ENCODE results near the gene STARD9. TPM values are rescaled to one million over a fixed set of nuclear protein-coding genes. Genes with fewer than 3 reads are reported as not detected.

Gene STARD9
- polyA plus RNA-seq, 1 donor, result 10.3 TPM

- no peak for DNase-seq
- H3K36me3 ChIP-seq (ENCODE audit: control insufficient read depth, insufficient read depth, low read length), result peaks cover 94% of the 10 kb centered on the region
- H3K4me1 ChIP-seq (ENCODE audit: control insufficient read depth, insufficient read depth, low read length), result no peaks in the 10 kb centered on the region
- H3K27me3 ChIP-seq (ENCODE audit: control insufficient read depth, insufficient read depth, low read length), result no peaks in the 10 kb centered on the region
- H3K27ac ChIP-seq (ENCODE audit: low read length), result no peak overlapping the region
- no peaks in the 10 kb centered on the region for H3K9me3 ChIP-seq (ENCODE audit: control insufficient read depth, low read depth, low read length)
- WGBS (ENCODE audit: insufficient coverage, low lambda C conversion rate), result 100% methylated on average over 1 of the region's 13 CpGs
- no peak overlapping the region for H3K4me3 ChIP-seq (ENCODE audit: low read length)
These were observed 152.5 kb downstream of the STARD9 start for GRCh38 chr15:42727750-42728381.

DNA sequence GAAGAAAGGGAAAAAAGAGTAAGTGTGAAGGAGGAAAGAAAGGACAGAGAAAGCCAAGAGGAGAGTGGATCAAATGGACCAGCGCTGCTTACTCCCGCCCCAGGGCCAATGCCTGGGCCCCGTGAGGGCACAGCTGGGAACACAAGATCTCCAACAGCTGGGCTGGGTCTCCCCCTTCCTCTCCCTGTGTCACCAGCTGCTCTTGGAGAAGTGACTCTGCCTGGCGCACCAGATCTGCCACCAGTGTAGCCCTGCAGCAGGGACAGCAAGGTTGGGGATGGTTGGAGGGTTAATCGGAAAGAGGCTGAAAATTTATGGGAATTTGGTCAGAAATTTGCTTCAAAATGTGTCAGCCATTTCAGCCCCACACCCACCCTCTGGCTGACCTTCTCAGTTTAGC, 153.2 kb downstream of the STARD9 start:
- no peak overlapping the region for H3K4me3 ChIP-seq (ENCODE audit: low read length)
- DNase-seq, result no peak
- no peaks in the 10 kb centered on the region for H3K4me1 ChIP-seq (ENCODE audit: control insufficient read depth, insufficient read depth, low read length)
- H3K27me3 ChIP-seq (ENCODE audit: control insufficient read depth, insufficient read depth, low read length), result no peaks in the 10 kb centered on the region
- no peak overlapping the region for H3K27ac ChIP-seq (ENCODE audit: low read length)
- H3K36me3 ChIP-seq (ENCODE audit: control insufficient read depth, insufficient read depth, low read length), result peaks cover 93% of the 10 kb centered on the region
- no CpG with 5 or more reads among the region's 5 CpGs for WGBS (ENCODE audit: insufficient coverage, low lambda C conversion rate)
- H3K9me3 ChIP-seq (ENCODE audit: control insufficient read depth, low read depth, low read length), result no peaks in the 10 kb centered on the region

DNA sequence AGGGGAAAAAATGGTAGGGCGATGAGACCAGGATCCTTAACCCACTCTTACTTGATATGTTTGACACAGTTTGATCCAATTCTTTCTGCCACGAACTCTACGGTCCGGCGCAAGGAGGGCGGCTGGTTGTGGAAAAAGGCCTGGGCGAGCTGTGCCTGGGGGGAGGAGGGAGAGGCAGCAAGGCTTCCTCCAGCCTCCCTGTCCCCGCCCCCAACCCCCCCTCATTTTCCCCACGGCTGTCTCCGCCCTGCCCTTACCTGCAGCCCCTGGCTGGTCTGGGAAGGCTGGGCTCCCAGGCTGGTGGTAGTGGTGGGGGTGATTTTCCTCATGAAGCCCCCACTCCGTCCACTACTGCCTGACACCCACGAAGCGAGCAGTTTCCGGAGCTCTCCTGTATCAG, 153.6 kb downstream of the STARD9 start:
- DNase-seq, result no peak
- peaks cover 94% of the 10 kb centered on the region for H3K36me3 ChIP-seq (ENCODE audit: control insufficient read depth, insufficient read depth, low read length)
- WGBS (ENCODE audit: insufficient coverage, low lambda C conversion rate), result no CpG with 5 or more reads among the region's 14 CpGs
- H3K4me3 ChIP-seq (ENCODE audit: low read length), result no peak overlapping the region
- H3K9me3 ChIP-seq (ENCODE audit: control insufficient read depth, low read depth, low read length), result no peaks in the 10 kb centered on the region
- H3K4me1 ChIP-seq (ENCODE audit: control insufficient read depth, insufficient read depth, low read length), result no peaks in the 10 kb centered on the region
- no peaks in the 10 kb centered on the region for H3K27me3 ChIP-seq (ENCODE audit: control insufficient read depth, insufficient read depth, low read length)
- no peak overlapping the region for H3K27ac ChIP-seq (ENCODE audit: low read length)

- no peak overlapping the region for H3K4me3 ChIP-seq (ENCODE audit: low read length)
- no CpG with 5 or more reads among the region's 7 CpGs for WGBS (ENCODE audit: insufficient coverage, low lambda C conversion rate)
- no peaks in the 10 kb centered on the region for H3K27me3 ChIP-seq (ENCODE audit: control insufficient read depth, insufficient read depth, low read length)
These were observed 154.0 kb downstream of the STARD9 start for GRCh38 chr15:42729409-42729808.

GRCh38 chr15:42730135-42730534, 154.7 kb downstream of the STARD9 start:
- no peak overlapping the region for H3K27ac ChIP-seq (ENCODE audit: low read length)
- H3K27me3 ChIP-seq (ENCODE audit: control insufficient read depth, insufficient read depth, low read length), result no peaks in the 10 kb centered on the region
- H3K9me3 ChIP-seq (ENCODE audit: control insufficient read depth, low read depth, low read length), result no peaks in the 10 kb centered on the region
- no peaks in the 10 kb centered on the region for H3K4me1 ChIP-seq (ENCODE audit: control insufficient read depth, insufficient read depth, low read length)
- H3K4me3 ChIP-seq (ENCODE audit: low read length), result no peak overlapping the region
- DNase-seq, result no peak
- WGBS (ENCODE audit: insufficient coverage, low lambda C conversion rate), result 100% methylated on average over 1 of the region's 8 CpGs
- peaks cover 94% of the 10 kb centered on the region for H3K36me3 ChIP-seq (ENCODE audit: control insufficient read depth, insufficient read depth, low read length)

More at GRCh38 chr15:42729409-42729808, 154.0 kb downstream of the STARD9 start:
- Histone ChIP-seq H3K9me3 (ENCODE audit: control insufficient read depth, low read depth, low read length) (no peaks in the 10 kb centered on the region), H3K27ac (ENCODE audit: low read length) (no peak overlapping the region), H3K4me1 (ENCODE audit: control insufficient read depth, insufficient read depth, low read length) (no peaks in the 10 kb centered on the region), H3K36me3 (ENCODE audit: control insufficient read depth, insufficient read depth, low read length) (peaks cover 94% of the 10 kb centered on the region)
- no peak for DNase-seq

GRCh38 chr15:42730536-42730935, 155.1 kb downstream of the STARD9 start:
- H3K9me3 ChIP-seq (ENCODE audit: control insufficient read depth, low read depth, low read length), result no peaks in the 10 kb centered on the region
- peaks cover 94% of the 10 kb centered on the region for H3K36me3 ChIP-seq (ENCODE audit: control insufficient read depth, insufficient read depth, low read length)
- no peak for DNase-seq
- H3K27me3 ChIP-seq (ENCODE audit: control insufficient read depth, insufficient read depth, low read length), result no peaks in the 10 kb centered on the region
- no peak overlapping the region for H3K4me3 ChIP-seq (ENCODE audit: low read length)
- H3K4me1 ChIP-seq (ENCODE audit: control insufficient read depth, insufficient read depth, low read length), result no peaks in the 10 kb centered on the region
- no peak overlapping the region for H3K27ac ChIP-seq (ENCODE audit: low read length)
- WGBS (ENCODE audit: insufficient coverage, low lambda C conversion rate), result no CpG with 5 or more reads among the region's 14 CpGs

GRCh38 chr15:42731461-42731860, 156.1 kb downstream of the STARD9 start:
- 83% methylated on average over 1 of the region's 6 CpGs for WGBS (ENCODE audit: insufficient coverage, low lambda C conversion rate)

GRCh38 chr15:42732095-42732827, 156.9 kb downstream of the STARD9 start:
- Histone ChIP-seq H3K4me3 (ENCODE audit: low read length) (no peak overlapping the region), H3K27ac (ENCODE audit: low read length) (no peak overlapping the region), H3K4me1 (ENCODE audit: control insufficient read depth, insufficient read depth, low read length) (peaks cover 6% of the 10 kb centered on the region), H3K36me3 (ENCODE audit: control insufficient read depth, insufficient read depth, low read length) (peaks cover 79% of the 10 kb centered on the region), H3K27me3 (ENCODE audit: control insufficient read depth, insufficient read depth, low read length) (no peaks in the 10 kb centered on the region), H3K9me3 (ENCODE audit: control insufficient read depth, low read depth, low read length) (no peaks in the 10 kb centered on the region)
- DNase-seq, result no peak
- WGBS (ENCODE audit: insufficient coverage, low lambda C conversion rate), result 100% methylated on average over 1 of the region's 15 CpGs

More at GRCh38 chr15:42731461-42731860, 156.1 kb downstream of the STARD9 start:
- H3K36me3 ChIP-seq (ENCODE audit: control insufficient read depth, insufficient read depth, low read length), result peaks cover 86% of the 10 kb centered on the region
- no peak overlapping the region for H3K4me3 ChIP-seq (ENCODE audit: low read length)
- no peaks in the 10 kb centered on the region for H3K9me3 ChIP-seq (ENCODE audit: control insufficient read depth, low read depth, low read length)
- peaks cover 6% of the 10 kb centered on the region for H3K4me1 ChIP-seq (ENCODE audit: control insufficient read depth, insufficient read depth, low read length)
- no peaks in the 10 kb centered on the region for H3K27me3 ChIP-seq (ENCODE audit: control insufficient read depth, insufficient read depth, low read length)
- no peak overlapping the region for H3K27ac ChIP-seq (ENCODE audit: low read length)
- DNase-seq, result no peak

DNA sequence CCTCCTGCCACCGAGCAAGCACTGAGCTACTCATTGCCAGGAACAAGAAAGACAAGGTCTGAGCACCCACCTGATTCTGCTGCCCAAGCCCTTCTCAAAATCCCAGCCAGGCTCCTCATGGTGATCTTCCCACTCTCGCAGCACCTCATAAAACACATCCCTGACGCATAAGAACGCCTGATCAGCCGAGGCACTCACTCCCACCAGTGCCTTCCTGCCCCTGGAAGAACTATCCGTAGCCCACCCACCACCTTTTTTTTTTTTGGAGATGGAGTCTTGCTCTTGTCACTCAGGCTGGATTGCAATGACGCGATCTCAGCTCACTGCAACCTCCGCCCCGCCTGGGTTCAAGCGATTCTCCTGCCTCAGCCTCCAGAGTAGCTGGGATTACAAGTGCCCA, 157.6 kb downstream of the STARD9 start:
- WGBS (ENCODE audit: insufficient coverage, low lambda C conversion rate), result no CpG with 5 or more reads among the region's 11 CpGs
- no peak overlapping the region for H3K4me3 ChIP-seq (ENCODE audit: low read length)

DNA sequence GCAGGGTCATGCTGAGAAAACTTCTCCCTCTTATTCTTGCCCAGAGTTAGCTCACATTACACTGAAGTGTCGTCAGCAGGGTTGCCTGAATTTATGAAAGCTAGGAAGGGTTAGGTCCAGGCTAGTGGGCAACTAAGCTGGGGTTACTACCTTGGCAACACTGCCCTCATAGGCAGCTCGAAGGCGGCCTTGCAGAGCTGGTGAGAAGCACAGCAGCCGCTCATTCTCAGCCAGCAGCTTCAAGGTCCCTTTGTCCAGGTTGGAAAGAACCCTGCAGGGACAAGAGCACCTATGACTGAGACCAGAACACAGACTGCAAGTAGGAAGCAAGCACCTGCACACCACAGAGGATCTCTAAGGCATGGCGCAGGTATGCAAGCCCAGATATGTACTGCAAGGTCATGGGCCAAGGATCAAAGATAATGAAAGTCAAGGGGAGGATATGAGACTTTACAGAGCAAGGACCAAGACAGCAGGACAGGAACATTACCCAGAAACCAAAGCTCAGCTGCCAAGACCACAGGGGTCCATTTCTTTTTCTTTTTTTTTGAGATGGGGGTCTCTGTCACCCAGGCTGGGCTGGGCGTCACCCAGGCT, 158.8 kb downstream of the STARD9 start:
- Histone ChIP-seq H3K36me3 (ENCODE audit: control insufficient read depth, insufficient read depth, low read length) (peaks cover 60% of the 10 kb centered on the region), H3K4me3 (ENCODE audit: low read length) (no peak overlapping the region), H3K9me3 (ENCODE audit: control insufficient read depth, low read depth, low read length) (no peaks in the 10 kb centered on the region), H3K27me3 (ENCODE audit: control insufficient read depth, insufficient read depth, low read length) (no peaks in the 10 kb centered on the region), H3K27ac (ENCODE audit: low read length) (no peak overlapping the region), H3K4me1 (ENCODE audit: control insufficient read depth, insufficient read depth, low read length) (peaks cover 6% of the 10 kb centered on the region)
- no peak for DNase-seq
- no CpG with 5 or more reads among the region's 6 CpGs for WGBS (ENCODE audit: insufficient coverage, low lambda C conversion rate)

More for the DNA sequence above, 157.6 kb downstream of the STARD9 start:
- H3K4me1 ChIP-seq (ENCODE audit: control insufficient read depth, insufficient read depth, low read length), result peaks cover 6% of the 10 kb centered on the region
- no peaks in the 10 kb centered on the region for H3K9me3 ChIP-seq (ENCODE audit: control insufficient read depth, low read depth, low read length)
- no peak for DNase-seq
- H3K27ac ChIP-seq (ENCODE audit: low read length), result no peak overlapping the region
- peaks cover 72% of the 10 kb centered on the region for H3K36me3 ChIP-seq (ENCODE audit: control insufficient read depth, insufficient read depth, low read length)
- no peaks in the 10 kb centered on the region for H3K27me3 ChIP-seq (ENCODE audit: control insufficient read depth, insufficient read depth, low read length)
